Measurements from ENCODE around the gene ZMIZ2.

- TF ChIP-seq, protein P1, sequence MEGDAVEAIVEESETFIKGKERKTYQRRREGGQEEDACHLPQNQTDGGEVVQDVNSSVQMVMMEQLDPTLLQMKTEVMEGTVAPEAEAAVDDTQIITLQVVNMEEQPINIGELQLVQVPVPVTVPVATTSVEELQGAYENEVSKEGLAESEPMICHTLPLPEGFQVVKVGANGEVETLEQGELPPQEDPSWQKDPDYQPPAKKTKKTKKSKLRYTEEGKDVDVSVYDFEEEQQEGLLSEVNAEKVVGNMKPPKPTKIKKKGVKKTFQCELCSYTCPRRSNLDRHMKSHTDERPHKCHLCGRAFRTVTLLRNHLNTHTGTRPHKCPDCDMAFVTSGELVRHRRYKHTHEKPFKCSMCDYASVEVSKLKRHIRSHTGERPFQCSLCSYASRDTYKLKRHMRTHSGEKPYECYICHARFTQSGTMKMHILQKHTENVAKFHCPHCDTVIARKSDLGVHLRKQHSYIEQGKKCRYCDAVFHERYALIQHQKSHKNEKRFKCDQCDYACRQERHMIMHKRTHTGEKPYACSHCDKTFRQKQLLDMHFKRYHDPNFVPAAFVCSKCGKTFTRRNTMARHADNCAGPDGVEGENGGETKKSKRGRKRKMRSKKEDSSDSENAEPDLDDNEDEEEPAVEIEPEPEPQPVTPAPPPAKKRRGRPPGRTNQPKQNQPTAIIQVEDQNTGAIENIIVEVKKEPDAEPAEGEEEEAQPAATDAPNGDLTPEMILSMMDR (IDR thresholded peaks at IDR 0.05), result no peak
- no peak for TF ChIP-seq EP300 (IDR thresholded peaks at IDR 0.05)
These were observed 8.3 kb downstream of the ZMIZ2 start for GRCh38 chr7:44756904-44757303.
